22Rv1 (cell line): ENCODE results near the gene LCOR.

Source experiments
- CTCF ChIP-seq: fragments of 450-650 bp; IDR thresholded peaks from 2 replicates; pipeline ENCODE4 v1.5.1; 2017; ENCODE audit warnings: mild to moderate bottlenecking
- ZFX ChIP-seq: fragments of 450-650 bp; IDR thresholded peaks from 2 replicates; pipeline ENCODE4 v1.6.1; 2017; ENCODE audit warnings: antibody characterized with exemption, borderline replicate concordance

DNA sequence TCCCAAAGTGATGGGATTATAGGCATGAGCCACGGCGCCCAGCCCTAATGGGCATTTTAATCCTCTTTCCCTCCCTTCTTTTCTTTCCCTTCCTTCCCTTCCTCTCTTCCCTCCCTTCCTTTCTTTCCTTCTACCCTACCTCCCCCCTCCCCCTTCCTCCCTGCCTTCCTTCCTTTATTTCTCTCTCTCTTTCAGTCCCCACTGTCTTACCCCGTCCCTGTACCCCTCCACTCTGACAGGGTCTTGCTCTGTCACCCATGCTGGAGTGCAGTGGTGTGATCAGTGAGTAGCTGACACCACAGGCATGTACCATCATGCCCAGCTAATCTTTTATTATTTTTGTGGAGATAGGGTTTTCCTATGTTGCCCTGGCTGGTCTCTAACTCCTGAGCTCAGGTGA is 24.2 kb downstream of the LCOR start:
- TF ChIP-seq ZFX (no peak), CTCF (no peak)
